Measurements from ENCODE around the gene NR1H2. TPM values are rescaled to one million over a fixed set of nuclear protein-coding genes. Genes with fewer than 3 reads are reported as not detected.

Gene NR1H2
- total and polyA plus RNA-seq, 10 of the 15 experiments (the other 5 are each of a cell fraction or from before 2014, with no cell fraction given), result 0.05 to 54.2 (median 35.1) TPM

DNA sequence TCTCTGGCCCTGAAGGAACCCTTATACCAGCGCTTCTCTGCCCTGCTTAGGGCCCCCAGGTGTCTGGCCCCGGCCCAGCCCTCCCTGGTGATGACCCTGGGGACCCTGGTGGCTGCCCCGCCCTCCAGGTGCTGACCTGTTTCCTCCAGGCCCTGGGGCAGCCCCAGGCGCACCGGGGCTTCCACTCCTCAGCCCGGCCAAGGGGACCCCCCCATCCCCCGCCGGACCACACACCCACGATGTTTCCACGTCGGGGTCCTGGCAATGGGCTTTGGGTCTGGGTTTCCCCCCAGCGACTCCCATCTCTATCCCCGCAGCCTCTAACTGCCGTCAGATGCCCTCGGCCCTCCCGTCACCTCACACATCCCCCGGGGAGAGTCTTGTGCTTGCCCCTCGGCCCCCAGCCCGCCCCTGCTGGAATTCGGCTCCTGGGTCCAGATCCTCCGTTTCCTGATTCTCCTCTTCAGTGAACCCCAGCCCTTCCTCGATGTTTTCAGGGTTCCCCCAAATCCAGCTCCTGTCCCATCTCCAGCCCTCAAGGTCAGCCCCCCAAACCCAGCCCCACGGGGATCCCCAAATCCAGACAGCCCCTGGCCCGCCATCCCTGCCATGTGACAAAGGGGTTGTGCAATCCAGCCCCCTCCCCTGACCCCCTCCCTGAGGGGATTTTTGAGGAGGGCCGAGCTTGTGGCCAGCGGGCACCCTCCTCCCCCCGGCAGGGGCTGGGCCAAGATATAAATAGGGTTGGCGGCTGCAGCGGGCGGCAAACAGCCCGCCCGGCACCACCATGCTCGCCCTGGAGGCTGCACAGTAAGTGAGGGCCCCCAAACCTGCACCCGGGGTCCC, 42.1 kb downstream of the NR1H2 start, which contains the start of gene SPIB (continued):
- TF ChIP-seq, protein P1, sequence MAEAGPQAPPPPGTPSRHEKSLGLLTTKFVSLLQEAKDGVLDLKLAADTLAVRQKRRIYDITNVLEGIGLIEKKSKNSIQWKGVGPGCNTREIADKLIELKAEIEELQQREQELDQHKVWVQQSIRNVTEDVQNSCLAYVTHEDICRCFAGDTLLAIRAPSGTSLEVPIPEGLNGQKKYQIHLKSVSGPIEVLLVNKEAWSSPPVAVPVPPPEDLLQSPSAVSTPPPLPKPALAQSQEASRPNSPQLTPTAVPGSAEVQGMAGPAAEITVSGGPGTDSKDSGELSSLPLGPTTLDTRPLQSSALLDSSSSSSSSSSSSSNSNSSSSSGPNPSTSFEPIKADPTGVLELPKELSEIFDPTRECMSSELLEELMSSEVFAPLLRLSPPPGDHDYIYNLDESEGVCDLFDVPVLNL (IDR thresholded peaks at IDR 0.05; ENCODE audit: low read depth, low read length), result 0 out of 2 replicates have a peak, but pooled peaks have one; percentile 28
- TF ChIP-seq TCF12 (IDR thresholded peaks at IDR 0.05; ENCODE audit: low read depth, low read length), result 0 out of 2 replicates have a peak, but pooled peaks have one; percentile 27
- TF ChIP-seq SMARCA5 (IDR thresholded peaks at IDR 0.05), result no peak; the same call in 1 of the 2 replicates
- no peak for TF ChIP-seq HDAC6 (IDR thresholded peaks at IDR 0.05; ENCODE audit: unreplicated experiment)
- no peak for TF ChIP-seq ETV6 (conservative IDR thresholded peaks at IDR 0.05 in 1 of 2, IDR thresholded peaks at IDR 0.05 in 1 of 2; ENCODE audit: borderline replicate concordance in 1 of 2, low read depth in 1 of 2)
- TF ChIP-seq MEF2A (IDR thresholded peaks at IDR 0.05; ENCODE audit: insufficient read depth, low read depth, low read length), result peak; percentile 63; the same call in 1 of the 2 replicates
- TF ChIP-seq BCL11A (IDR thresholded peaks at IDR 0.05; ENCODE audit: low read depth, low read length), result no peak
- no peak for TF ChIP-seq CHD4 (IDR thresholded peaks at IDR 0.05)
- peak; percentile 25 to 49; a peak in 1 of 4 replicates for TF ChIP-seq BHLHE40 (IDR thresholded peaks at IDR 0.05; ENCODE audit: borderline replicate concordance in 1 of 2, low read depth in 2 of 2, low read length in 1 of 2)
- no peak for TF ChIP-seq SUPT20H (IDR thresholded peaks at IDR 0.05; ENCODE audit: borderline replicate concordance, control insufficient read depth, low read depth, low read length)
- peak; percentile 61 for TF ChIP-seq MEF2B (IDR thresholded peaks at IDR 0.05; ENCODE audit: partially characterized antibody, poor library complexity, severe bottlenecking)
- TF ChIP-seq ZNF622 (IDR thresholded peaks at IDR 0.05), result no peak
- TF ChIP-seq MTA3 (IDR thresholded peaks at IDR 0.05; ENCODE audit: borderline replicate concordance, low read length), result no peak; the same call in 1 of the 2 replicates
- no peak for TF ChIP-seq SIX5 (IDR thresholded peaks at IDR 0.05; ENCODE audit: low read depth, low read length, severe bottlenecking)
- TF ChIP-seq PKNOX1 (IDR thresholded peaks at IDR 0.05), result no peak
- no peak; the same call in 1 of the 2 replicates for TF ChIP-seq SREBF1 (IDR thresholded peaks at IDR 0.05; ENCODE audit: low read length)
- TF ChIP-seq MTA2 (IDR thresholded peaks at IDR 0.05; ENCODE audit: low read depth), result no peak; the same call in 1 of the 2 replicates
- no peak for TF ChIP-seq SUZ12 (IDR thresholded peaks at IDR 0.05; ENCODE audit: unreplicated experiment)
- TF ChIP-seq MYB (IDR thresholded peaks at IDR 0.05; ENCODE audit: borderline replicate concordance, low read depth, low read length), result no peak
- TF ChIP-seq CEBPB (IDR thresholded peaks at IDR 0.05; ENCODE audit: borderline replicate concordance in 1 of 2, low read depth in 2 of 2, low read length in 2 of 2), result peak in 1 of 2 experiments; percentile 83; a peak in 1 of 4 replicates
- peak in 1 of 2 experiments; percentile 7; a peak in 1 of 4 replicates for TF ChIP-seq EP300 (IDR thresholded peaks at IDR 0.05; ENCODE audit: borderline replicate concordance in 1 of 2, control insufficient read depth in 1 of 2, low read depth in 2 of 2, low read length in 2 of 2)
- TF ChIP-seq MYC (IDR thresholded peaks at IDR 0.05; ENCODE audit: insufficient read depth, insufficient read length, insufficient replicate concordance, low read length, severe bottlenecking), result no peak
- no peak for TF ChIP-seq WRNIP1 (IDR thresholded peaks at IDR 0.05; ENCODE audit: borderline replicate concordance, low read depth, low read length)
- TF ChIP-seq IKZF2 (IDR thresholded peaks at IDR 0.05), result peak; percentile 86
- TF ChIP-seq SMAD5 (IDR thresholded peaks at IDR 0.05; ENCODE audit: low read depth), result peak; percentile 57; the same call in 1 of the 2 replicates
- peak; percentile 85 for TF ChIP-seq BACH1 (IDR thresholded peaks at IDR 0.05; ENCODE audit: borderline replicate concordance)
- TF ChIP-seq RAD51 (IDR thresholded peaks at IDR 0.05), result peak; percentile 64; the same call in 1 of the 2 replicates
- no peak for TF ChIP-seq HCFC1 (IDR thresholded peaks at IDR 0.05; ENCODE audit: low read length)

All from GM12878 (cell line).